GM23248 (cell line): ENCODE data around the gene IKBIP.

Source experiments
- EZH2 ChIP-seq: fragments of 200-600 bp; sonication (generic); IDR thresholded peaks from 2 replicates; pipeline ENCODE4 v1.6.1; 2018; ENCODE audit warnings: antibody characterized with exemption, mild to moderate bottlenecking; ENCODE audit not compliant: insufficient read depth, poor library complexity, severe bottlenecking
- EZH2phosphoT487 ChIP-seq: fragments of 200-600 bp; sonication (generic); IDR thresholded peaks from 2 replicates; pipeline ENCODE4 v1.6.1; 2018; ENCODE audit warnings: antibody characterized with exemption, moderate library complexity, mild to moderate bottlenecking, low read depth; ENCODE audit not compliant: insufficient read depth

DNA sequence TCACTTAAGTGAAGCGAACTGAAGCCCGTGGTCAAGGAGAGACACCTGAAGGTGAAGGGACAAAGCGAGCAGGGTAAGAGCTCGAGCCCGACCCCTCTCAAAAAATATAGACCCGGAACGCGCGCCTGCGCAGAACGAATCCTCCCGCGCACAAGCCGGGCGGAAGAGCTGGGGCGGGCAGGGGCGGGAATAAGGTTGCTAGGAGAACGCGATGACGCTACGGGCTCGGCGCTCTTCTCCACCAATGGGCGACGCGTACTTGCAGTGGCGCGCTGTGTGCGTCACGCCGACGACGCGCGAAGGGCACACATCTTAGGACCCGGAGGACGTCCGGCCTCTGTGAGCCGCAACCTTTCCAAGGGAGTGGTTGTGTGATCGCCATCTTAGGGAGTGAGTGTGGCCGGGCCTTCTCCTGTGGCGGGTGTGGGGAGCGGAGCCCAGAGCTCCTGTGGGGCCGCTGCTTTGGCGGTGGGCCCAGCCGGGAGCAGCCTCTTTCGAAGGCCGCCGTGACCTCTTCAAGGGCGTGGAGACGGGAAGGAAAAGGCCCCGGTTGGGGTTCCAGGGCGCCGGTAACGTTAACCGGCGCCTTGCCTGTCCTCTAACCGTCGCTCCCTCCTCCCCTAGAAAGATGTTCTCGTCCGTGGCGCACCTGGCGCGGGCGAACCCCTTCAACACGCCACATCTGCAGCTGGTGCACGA is 51.1 kb downstream of the IKBIP start, which contains the start of gene SLC25A3:
- TF ChIP-seq EZH2, result no peak
- TF ChIP-seq EZH2phosphoT487, result no peak
